CD4-positive, alpha-beta memory T cell (primary cell): ENCODE results near the gene SLC16A4. TPM values are rescaled to one million over a fixed set of nuclear protein-coding genes. Genes with fewer than 3 reads are reported as not detected.

Experiments used
- CTCF ChIA-PET: fragments of 350-600 bp; sonication (Branson Sonifier 250); formaldehyde crosslinking; loops from one replicate; lab custom pipeline; 2021; ENCODE audit warnings: inconsistent platforms; ENCODE audit not compliant: partially characterized antibody; lab: Charles Lee
- POLR2A ChIA-PET: fragments of 350-600 bp; sonication (Branson Sonifier 250); formaldehyde crosslinking; loops from one replicate; lab custom pipeline; 2021; ENCODE audit not compliant: partially characterized antibody; lab: Charles Lee
- DNase-seq, 5 donors: peaks; one replicate each; pipeline versions ENCODE4 v3.0.0 to v3.0.0-alpha.2; 2020 to 2022; ENCODE audit warnings: mixed read lengths in 1 of 5
- H3K27ac ChIP-seq: one replicate; pipeline ENCODE4 v1.7.0; 2013; ENCODE audit warnings: low read depth, low read length
- H3K27me3 ChIP-seq: 2 replicates; pipeline ENCODE4 v1.7.0; 2013; ENCODE audit warnings: mild to moderate bottlenecking, low read length, moderate library complexity; ENCODE audit not compliant: insufficient read depth
- H3K36me3 ChIP-seq: 2 replicates; pipeline ENCODE4 v1.7.0; 2013; ENCODE audit warnings: mild to moderate bottlenecking, low read length, moderate library complexity; ENCODE audit not compliant: insufficient read depth
- H3K4me1 ChIP-seq: 2 replicates; pipeline ENCODE4 v1.7.0; 2013; ENCODE audit warnings: mild to moderate bottlenecking, low read length, moderate library complexity; ENCODE audit not compliant: insufficient read depth
- H3K4me3 ChIP-seq, 2 donors: one replicate each; pipeline ENCODE4 v1.7.0; 2013; ENCODE audit warnings: low read length in 2 of 2, mild to moderate bottlenecking in 1 of 2
- H3K9me3 ChIP-seq, 2 donors: one replicate each; pipeline ENCODE4 v1.7.0; 2013; ENCODE audit warnings: low read length in 2 of 2, control low read depth in 1 of 2; ENCODE audit not compliant: control insufficient read depth in 1 of 2
- H3K27ac Mint-ChIP-seq, 7 donors: one replicate each; pipeline ENCODE4 v1.8.0; 2020 to 2021; ENCODE audit warnings: mixed read lengths in 7 of 7, mild to moderate bottlenecking in 6 of 7, inconsistent platforms in 3 of 7, moderate library complexity in 3 of 7
- H3K27me3 Mint-ChIP-seq, 2 donors: one replicate each; pipeline ENCODE4 v1.8.0; 2020 to 2021; ENCODE audit warnings: mixed read lengths in 2 of 2
- H3K36me3 Mint-ChIP-seq, 2 donors: one replicate each; pipeline ENCODE4 v1.8.0; 2020 to 2021; ENCODE audit warnings: mixed read lengths in 2 of 2, inconsistent platforms in 1 of 2, mild to moderate bottlenecking in 1 of 2
- H3K4me1 Mint-ChIP-seq, 4 donors: one replicate each; pipeline ENCODE4 v1.8.0; 2020 to 2021; ENCODE audit warnings: mixed read lengths in 4 of 4, mild to moderate bottlenecking in 1 of 4
- H3K4me3 Mint-ChIP-seq, 8 donors: one replicate each; pipeline ENCODE4 v1.8.0; 2020 to 2021; ENCODE audit warnings: mixed read lengths in 8 of 8, mild to moderate bottlenecking in 7 of 8, moderate library complexity in 6 of 8, inconsistent platforms in 3 of 8
- H3K9me3 Mint-ChIP-seq, 8 donors: one replicate each; pipeline ENCODE4 v1.8.0; 2020 to 2021; ENCODE audit warnings: mixed read lengths in 8 of 8, mild to moderate bottlenecking in 5 of 8, inconsistent platforms in 3 of 8, moderate library complexity in 1 of 8
- intact Hi-C: fragments of 100-400 bp; cut with micrococcal nuclease; formaldehyde crosslinking; loops from one replicate; pipeline ENCODE4 v1.15.1; 2023
- polyA plus RNA-seq, 2 donors: library from polyadenylated mRNA; unstranded; fragments of 300-500 nt; fragmentation: Illumina TruSeq; gene quantifications; one replicate each; pipeline ENCODE4 v1.2.3, GENCODE V29; 2021
- total RNA-seq, 2 experiments: library from RNA; stranded (reverse); gene quantifications; one replicate each; pipeline ENCODE4 v1.2.3, GENCODE V29; 2021

Gene SLC16A4
- total and polyA plus RNA-seq, 4 experiments from 2014 or later = 0.29 to 0.90 (median 0.56) TPM

GRCh38 chr1:110338309-110338885 is 52.4 kb downstream of the SLC16A4 start:
- no peaks in the 10 kb centered on the region for H3K27me3 Mint-ChIP-seq
- Histone ChIP-seq H3K36me3 (peaks cover 16% of the 10 kb centered on the region), H3K27ac (peak overlapping the region; percentile 94), H3K27me3 (no peaks in the 10 kb centered on the region), H3K9me3 (no peaks in the 10 kb centered on the region), H3K4me1 (peaks cover 50% of the 10 kb centered on the region), H3K4me3 (peak overlapping the region; percentile 51 to 89)
- peaks cover 0 to 2% (median 0%) of the 10 kb centered on the region in 8 donors for H3K9me3 Mint-ChIP-seq
- H3K4me3 Mint-ChIP-seq = no peak overlapping the region
- H3K4me1 Mint-ChIP-seq = peaks cover 25 to 58% (median 47%) of the 10 kb centered on the region in 4 donors
- DNase-seq = peak; percentile 94 to 99 (median 96)
- ChIA-PET POLR2A (interaction anchor here (0.8 to 8.9 kb wide), 40 partner anchors 10 to 1692 kb away, joined by 3 to 169 read pairs (median 4); partner anchors contain the start of genes ATXN7L2, GNAI3, KCNA3 and KCNC4), CTCF (interaction anchor here (0.8 to 10.5 kb wide), 17 partner anchors 10 to 308 kb away, joined by 3 to 127 read pairs (median 5); partner anchors contain the start of genes KCNC4 and STRIP1)
- intact Hi-C loops = loop anchor here (1.0 to 5.0 kb wide), 13 partner anchors 69 to 1416 kb away; partner anchors contain the start of genes CEPT1, DDX20, DENND2D and DRAM2
- peaks cover 22 to 32% of the 10 kb centered on the region in 2 donors for H3K36me3 Mint-ChIP-seq
- peak overlapping the region in 1 of 7 donors; percentile 98 for H3K27ac Mint-ChIP-seq

- H3K36me3 ChIP-seq = peaks cover 16% of the 10 kb centered on the region
- H3K4me3 ChIP-seq = peak overlapping the region; percentile 51 to 89
- ChIA-PET POLR2A (interaction anchor here (0.8 to 8.9 kb wide), 28 partner anchors 11 to 1133 kb away, joined by 3 to 169 read pairs (median 5); partner anchors contain the start of genes ATXN7L2, GNAI3, KCNA3 and KCNC4), CTCF (interaction anchor here (0.9 to 10.5 kb wide), 17 partner anchors 11 to 308 kb away, joined by 3 to 127 read pairs (median 5); partner anchors contain the start of gene KCNC4)
- DNase-seq = peak in 1 of 5 donors; percentile 57
- no peak overlapping the region for H3K4me3 Mint-ChIP-seq
- peaks cover 44% of the 10 kb centered on the region for H3K4me1 ChIP-seq
- H3K4me1 Mint-ChIP-seq = peaks cover 21 to 52% (median 41%) of the 10 kb centered on the region in 4 donors
- no peaks in the 10 kb centered on the region for H3K9me3 ChIP-seq
- no peaks in the 10 kb centered on the region for H3K27me3 Mint-ChIP-seq
- H3K27ac ChIP-seq = peak overlapping the region; percentile 94
- peaks cover 0 to 4% (median 0%) of the 10 kb centered on the region in 8 donors for H3K9me3 Mint-ChIP-seq
- intact Hi-C loops = loop anchor here (1.0 to 5.0 kb wide), 13 partner anchors 69 to 1417 kb away; partner anchors contain the start of genes CEPT1, DDX20, DENND2D and DRAM2
- peak overlapping the region in 1 of 7 donors; percentile 98 for H3K27ac Mint-ChIP-seq
- H3K36me3 Mint-ChIP-seq = peaks cover 18 to 26% of the 10 kb centered on the region in 2 donors
- no peaks in the 10 kb centered on the region for H3K27me3 ChIP-seq
Measured at GRCh38 chr1:110337704-110338308, 53.0 kb downstream of the SLC16A4 start.

- peak overlapping the region; percentile 47 to 92 (median 80) for H3K27ac Mint-ChIP-seq
- POLR2A ChIA-PET = interaction anchor here (1.0 to 8.9 kb wide), 5 partner anchors 72 to 302 kb away, joined by 4 to 169 read pairs (median 22); partner anchors contain the start of genes KCNC4 and STRIP1
Measured at GRCh38 chr1:110336300-110337039, 54.4 kb downstream of the SLC16A4 start.

GRCh38 chr1:110335265-110335664 is 55.6 kb downstream of the SLC16A4 start:
- ChIA-PET POLR2A (interaction anchor here (1.0 to 8.9 kb wide), 2 partner anchors 73 to 126 kb away, joined by 4 to 169 read pairs; partner anchors contain the start of gene KCNC4), CTCF (interaction anchor here (1.2 to 10.5 kb wide), 7 partner anchors 18 to 133 kb away, joined by 3 to 127 read pairs (median 7); partner anchors contain the start of gene KCNC4)
- Mint-ChIP-seq H3K4me1 (peaks cover 2 to 26% (median 19%) of the 10 kb centered on the region in 4 donors), H3K27me3 (no peaks in the 10 kb centered on the region), H3K9me3 (peaks cover 0 to 4% (median 0%) of the 10 kb centered on the region in 8 donors), H3K27ac (peak overlapping the region in 3 of 7 donors; percentile 7 to 48 (median 24)), H3K4me3 (no peak overlapping the region), H3K36me3 (peaks cover 0 to 9% of the 10 kb centered on the region in 2 donors)
- no peak for DNase-seq
- intact Hi-C loops = loop anchor here (5.0 kb wide), 5 partner anchors 127 to 867 kb away; partner anchors contain the start of genes DENND2D, KCNA3 and LRIF1
- no peaks in the 10 kb centered on the region for H3K9me3 ChIP-seq
- no peaks in the 10 kb centered on the region for H3K27me3 ChIP-seq
- no peaks in the 10 kb centered on the region for H3K36me3 ChIP-seq
- no peak overlapping the region for H3K4me3 ChIP-seq
- H3K4me1 ChIP-seq = peaks cover 19% of the 10 kb centered on the region
- no peak overlapping the region for H3K27ac ChIP-seq

More at GRCh38 chr1:110336300-110337039, 54.4 kb downstream of the SLC16A4 start:
- H3K36me3 ChIP-seq = peaks cover 10% of the 10 kb centered on the region
- H3K27me3 Mint-ChIP-seq = no peaks in the 10 kb centered on the region
- no peak overlapping the region for H3K27ac ChIP-seq
- CTCF ChIA-PET = interaction anchor here (1.1 to 10.5 kb wide), 8 partner anchors 10 to 129 kb away, joined by 4 to 127 read pairs (median 10); partner anchors contain the start of gene KCNC4
- H3K9me3 Mint-ChIP-seq = peaks cover 0 to 4% (median 0%) of the 10 kb centered on the region in 8 donors
- intact Hi-C loops = loop anchor here (5.0 kb wide), 5 partner anchors 126 to 866 kb away; partner anchors contain the start of genes DENND2D, KCNA3 and LRIF1
- no peak for DNase-seq
- H3K4me1 Mint-ChIP-seq = peaks cover 11 to 38% (median 30%) of the 10 kb centered on the region in 4 donors
- H3K4me1 ChIP-seq = peaks cover 31% of the 10 kb centered on the region
- H3K36me3 Mint-ChIP-seq = peaks cover 9 to 16% of the 10 kb centered on the region in 2 donors
- H3K4me3 ChIP-seq = no peak overlapping the region
- no peaks in the 10 kb centered on the region for H3K27me3 ChIP-seq
- H3K4me3 Mint-ChIP-seq = peak overlapping the region in 7 of 8 donors; percentile 43 to 83 (median 75)
- H3K9me3 ChIP-seq = no peaks in the 10 kb centered on the region

- CTCF ChIA-PET = interaction anchor here (1.2 to 1.3 kb wide), 2 partner anchors 16 to 83 kb away, joined by 4 read pairs; no protein-coding TSS in a partner anchor
- H3K27me3 ChIP-seq = no peaks in the 10 kb centered on the region
- H3K9me3 ChIP-seq = no peaks in the 10 kb centered on the region
- H3K4me1 ChIP-seq = no peaks in the 10 kb centered on the region
- H3K9me3 Mint-ChIP-seq = peaks cover 0 to 2% (median 0%) of the 10 kb centered on the region in 8 donors
- peaks cover 0 to 4% of the 10 kb centered on the region in 2 donors for H3K36me3 Mint-ChIP-seq
- H3K4me3 Mint-ChIP-seq = no peak overlapping the region
- no peak overlapping the region for H3K4me3 ChIP-seq
- no peak for DNase-seq
- intact Hi-C loops = no loop called here
- H3K27me3 Mint-ChIP-seq = no peaks in the 10 kb centered on the region
- H3K4me1 Mint-ChIP-seq = no peaks in the 10 kb centered on the region
- H3K36me3 ChIP-seq = no peaks in the 10 kb centered on the region
- no peak overlapping the region for H3K27ac ChIP-seq
- H3K27ac Mint-ChIP-seq = no peak overlapping the region
- POLR2A ChIA-PET = no interaction called here
Measured at GRCh38 chr1:110328700-110329099, 62.1 kb downstream of the SLC16A4 start.

GRCh38 chr1:110328274-110328673 is 62.6 kb downstream of the SLC16A4 start:
- no peaks in the 10 kb centered on the region for H3K4me1 ChIP-seq
- no peaks in the 10 kb centered on the region for H3K4me1 Mint-ChIP-seq
- H3K36me3 ChIP-seq = no peaks in the 10 kb centered on the region
- H3K36me3 Mint-ChIP-seq = peaks cover 0 to 4% of the 10 kb centered on the region in 2 donors
- ChIA-PET POLR2A (no interaction called here), CTCF (interaction anchor here (1.2 to 1.3 kb wide), 2 partner anchors 16 to 83 kb away, joined by 4 read pairs; no protein-coding TSS in a partner anchor)
- no peak overlapping the region for H3K27ac ChIP-seq
- H3K4me3 ChIP-seq = no peak overlapping the region
- H3K27me3 Mint-ChIP-seq = no peaks in the 10 kb centered on the region
- no peaks in the 10 kb centered on the region for H3K9me3 ChIP-seq
- H3K9me3 Mint-ChIP-seq = peaks cover 0 to under 1% (median 0%) of the 10 kb centered on the region in 8 donors
- no peak for DNase-seq
- H3K27me3 ChIP-seq = no peaks in the 10 kb centered on the region
- intact Hi-C loops = no loop called here
- H3K4me3 Mint-ChIP-seq = no peak overlapping the region
- H3K27ac Mint-ChIP-seq = no peak overlapping the region
